OCI-LY7 (cell line): ENCODE results near the gene GSPT2. TPM values are rescaled to one million over a fixed set of nuclear protein-coding genes. Genes with fewer than 3 reads are reported as not detected.

Experiments
- BruUV-seq: library from RNA; stranded (reverse); fragments of 400-500 nt; replicated peaks from 2 replicates; lab custom pipeline; 2021; lab: Mats Ljungman, UMichigan
- CTCF ChIA-PET: fragments of 300-600 bp; sonication (Branson Sonifier 250); formaldehyde crosslinking; loops from one replicate; lab custom pipeline; 2022; ENCODE audit warnings: antibody characterized with exemption; ENCODE audit not compliant: unreplicated experiment; lab: Charles Lee
- POLR2A ChIA-PET: fragments of 300-600 bp; sonication (Branson Sonifier 250); formaldehyde crosslinking; loops from one replicate; lab custom pipeline; 2022; ENCODE audit warnings: antibody characterized with exemption; lab: Charles Lee
- DNase-seq: peaks from one replicate; pipeline ENCODE4 v3.0.0-alpha.2; 2015; ENCODE audit warnings: low spot score
- H2AFZ ChIP-seq: fragments of 200-600 bp; sonication (generic), shearing (Covaris generic); 2 replicates; pipeline ENCODE4 v1.6.1; 2014; ENCODE audit warnings: mild to moderate bottlenecking, antibody characterized with exemption, low read length, moderate library complexity
- H3K27ac ChIP-seq: fragments of 200-600 bp; sonication (generic); 2 replicates; pipeline ENCODE4 v1.5.1; 2014; ENCODE audit warnings: mixed run types, low read depth, mild to moderate bottlenecking, moderate library complexity, low read length, inconsistent platforms; ENCODE audit not compliant: poor library complexity, severe bottlenecking
- H3K36me3 ChIP-seq: fragments of 200-600 bp; sonication (generic); 2 replicates; pipeline ENCODE4 v1.6.1; 2014; ENCODE audit warnings: mild to moderate bottlenecking, antibody characterized with exemption, low read length, moderate library complexity, mixed read lengths; ENCODE audit not compliant: insufficient read depth
- H3K4me1 ChIP-seq: fragments of 200-600 bp; sonication (generic); 2 replicates; pipeline ENCODE4 v1.5.1; 2014; ENCODE audit warnings: mild to moderate bottlenecking, low read length; ENCODE audit not compliant: insufficient read depth, poor library complexity, severe bottlenecking
- H3K4me2 ChIP-seq: fragments of 200-600 bp; sonication (generic); 2 replicates; pipeline ENCODE4 v1.6.1; 2014; ENCODE audit warnings: mild to moderate bottlenecking, low read length
- H3K4me3 ChIP-seq: fragments of 200-600 bp; sonication (generic); 2 replicates; pipeline ENCODE4 v1.5.1; 2014; ENCODE audit warnings: mild to moderate bottlenecking, low read depth, low read length; ENCODE audit not compliant: poor library complexity, severe bottlenecking
- H3K79me2 ChIP-seq: fragments of 200-600 bp; sonication (generic); 2 replicates; pipeline ENCODE4 v1.6.1; 2016; ENCODE audit warnings: low read depth, mild to moderate bottlenecking, low read length, moderate library complexity, mixed read lengths; ENCODE audit not compliant: insufficient read depth
- H3K9me2 ChIP-seq: fragments of 200-600 bp; sonication (generic); 2 replicates; pipeline ENCODE4 v1.6.1; 2016; ENCODE audit warnings: mild to moderate bottlenecking, low read length, mixed read lengths; ENCODE audit not compliant: insufficient read depth
- H3K9me3 ChIP-seq: fragments of 200-600 bp; sonication (generic); 2 replicates; pipeline ENCODE4 v1.6.1; 2014; ENCODE audit warnings: mild to moderate bottlenecking, mixed run types, low read length, mixed read lengths
- H4K20me1 ChIP-seq: fragments of 200-600 bp; sonication (generic); 2 replicates; pipeline ENCODE4 v1.6.1; 2014; ENCODE audit warnings: mild to moderate bottlenecking, antibody characterized with exemption, low read length, moderate library complexity, mixed read lengths; ENCODE audit not compliant: insufficient read depth
- EZH2phosphoT487 ChIP-seq: fragments of 200-600 bp; sonication (generic); IDR thresholded peaks from 2 replicates; pipeline ENCODE4 v1.6.1; 2018; ENCODE audit warnings: low read depth, borderline replicate concordance, mild to moderate bottlenecking, mixed run types, antibody characterized with exemption, low read length, moderate library complexity, mixed read lengths
- intact Hi-C: fragments of 100-400 bp; cut with micrococcal nuclease; formaldehyde crosslinking; loops from one replicate; pipeline ENCODE4 v1.10.0; 2022; ENCODE audit not compliant: unreplicated experiment
- total RNA-seq, 2 experiments: library from RNA; depleted of rRNA in 1 of 2; stranded (reverse); fragments of >200 nt in 1 of 2; shearing (Covaris generic) in 1 of 2; gene quantifications; 2 replicates each; pipeline ENCODE4 v1.2.3, GENCODE V29; 2014 to 2022
- TF ChIP-seq, protein P1 (sequence below): fragments of 200-600 bp; sonication (generic); conservative IDR thresholded peaks from 2 replicates; pipeline ENCODE4 v1.5.1; 2014; ENCODE audit warnings: mild to moderate bottlenecking, antibody characterized with exemption, low read length, moderate library complexity, mixed read lengths

GSPT2 gene
- total RNA-seq, 2 experiments from 2014 or later: 6.8 to 10.1 TPM

DNA sequence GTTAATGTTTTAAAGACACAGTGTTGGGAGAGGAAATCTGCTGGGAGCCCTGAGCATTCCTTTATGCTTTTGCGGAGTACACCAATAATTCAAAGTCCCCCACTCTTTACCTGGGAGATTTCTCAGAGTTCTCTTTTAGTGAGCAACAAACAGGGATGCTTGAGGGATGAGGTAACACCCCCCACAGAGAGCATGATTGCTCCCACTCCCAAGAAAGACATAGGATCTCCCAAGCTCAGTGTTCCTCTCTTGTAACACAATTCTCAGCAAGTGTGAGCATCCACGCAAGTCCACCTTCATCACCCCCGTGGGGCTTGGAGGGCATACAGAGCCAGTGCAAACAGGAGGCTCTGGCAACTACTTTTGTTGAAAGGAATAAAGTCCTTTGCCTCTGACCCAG is 36.1 kb downstream of the GSPT2 start:
- no peaks in the 10 kb centered on the region for H3K36me3 ChIP-seq
- BruUV-seq: no TSS peak
- POLR2A ChIA-PET: no interaction called here
- H3K9me2 ChIP-seq: no peaks in the 10 kb centered on the region
- no peaks in the 10 kb centered on the region for H3K9me3 ChIP-seq
- no peak overlapping the region for H2AFZ ChIP-seq
- H3K27ac ChIP-seq: no peak overlapping the region
- intact Hi-C loops: no loop called here
- CTCF ChIA-PET: no interaction called here
- H3K4me1 ChIP-seq: no peaks in the 10 kb centered on the region
- TF ChIP-seq, protein P1, sequence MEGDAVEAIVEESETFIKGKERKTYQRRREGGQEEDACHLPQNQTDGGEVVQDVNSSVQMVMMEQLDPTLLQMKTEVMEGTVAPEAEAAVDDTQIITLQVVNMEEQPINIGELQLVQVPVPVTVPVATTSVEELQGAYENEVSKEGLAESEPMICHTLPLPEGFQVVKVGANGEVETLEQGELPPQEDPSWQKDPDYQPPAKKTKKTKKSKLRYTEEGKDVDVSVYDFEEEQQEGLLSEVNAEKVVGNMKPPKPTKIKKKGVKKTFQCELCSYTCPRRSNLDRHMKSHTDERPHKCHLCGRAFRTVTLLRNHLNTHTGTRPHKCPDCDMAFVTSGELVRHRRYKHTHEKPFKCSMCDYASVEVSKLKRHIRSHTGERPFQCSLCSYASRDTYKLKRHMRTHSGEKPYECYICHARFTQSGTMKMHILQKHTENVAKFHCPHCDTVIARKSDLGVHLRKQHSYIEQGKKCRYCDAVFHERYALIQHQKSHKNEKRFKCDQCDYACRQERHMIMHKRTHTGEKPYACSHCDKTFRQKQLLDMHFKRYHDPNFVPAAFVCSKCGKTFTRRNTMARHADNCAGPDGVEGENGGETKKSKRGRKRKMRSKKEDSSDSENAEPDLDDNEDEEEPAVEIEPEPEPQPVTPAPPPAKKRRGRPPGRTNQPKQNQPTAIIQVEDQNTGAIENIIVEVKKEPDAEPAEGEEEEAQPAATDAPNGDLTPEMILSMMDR: no peak
- TF ChIP-seq EZH2phosphoT487: no peak
- H3K4me2 ChIP-seq: no peak overlapping the region
- no peak for DNase-seq
- no peak overlapping the region for H3K4me3 ChIP-seq
- no peaks in the 10 kb centered on the region for H4K20me1 ChIP-seq
- H3K79me2 ChIP-seq: no peaks in the 10 kb centered on the region

DNA sequence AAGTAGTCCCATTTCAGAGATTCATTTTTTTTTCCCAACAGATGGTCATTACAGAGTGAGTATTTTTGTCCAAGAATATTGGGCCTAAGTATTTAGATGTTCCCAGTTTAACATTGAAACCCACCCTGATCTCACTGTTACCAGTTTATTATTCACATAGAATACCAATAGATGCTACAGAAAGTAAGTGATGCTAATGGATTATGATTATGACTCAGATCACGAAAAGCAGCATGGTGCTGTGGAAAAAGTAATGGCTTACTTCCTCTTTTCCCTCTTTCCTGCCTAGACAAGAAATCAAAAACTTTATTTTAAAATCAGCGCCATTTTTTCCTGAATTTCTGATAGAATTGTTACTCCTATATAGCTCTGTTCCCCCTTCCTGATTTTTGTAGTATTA is 51.9 kb downstream of the GSPT2 start:
- no peak overlapping the region for H3K27ac ChIP-seq
- no peaks in the 10 kb centered on the region for H3K9me2 ChIP-seq
- no peak overlapping the region for H3K4me2 ChIP-seq
- H3K9me3 ChIP-seq: no peaks in the 10 kb centered on the region
- POLR2A ChIA-PET: interaction anchor here (0.9 kb wide), 1 partner anchor 11 kb away, joined by 3 read pairs; no protein-coding TSS in a partner anchor
- H3K36me3 ChIP-seq: no peaks in the 10 kb centered on the region
- BruUV-seq: no TSS peak
- H2AFZ ChIP-seq: no peak overlapping the region
- CTCF ChIA-PET: no interaction called here
- no peak for TF ChIP-seq EZH2phosphoT487
- TF ChIP-seq, protein P1: no peak
- peaks cover 25% of the 10 kb centered on the region for H3K4me1 ChIP-seq
- H3K4me3 ChIP-seq: no peak overlapping the region
- intact Hi-C loops: no loop called here
- no peaks in the 10 kb centered on the region for H3K79me2 ChIP-seq
- DNase-seq: no peak
- no peaks in the 10 kb centered on the region for H4K20me1 ChIP-seq

Other genes starting within 250 kb of the GSPT2 start
- 21.5 and 24.5 TPM in 2 replicates for gene NUDT11, start 246.8 kb upstream of the GSPT2 start, total RNA-seq (2014; rRNA removed; shearing (Covaris generic))
- 18.1 and 21.7 TPM in 2 replicates for gene NUDT11, start 246.8 kb upstream of the GSPT2 start, total RNA-seq (2022)
- gene CENPVL3, start 124.5 kb upstream of the GSPT2 start, total RNA-seq (2014; rRNA removed; shearing (Covaris generic)): not detected in 2 replicates
- gene CENPVL3, start 124.5 kb upstream of the GSPT2 start, total RNA-seq (2022): not detected in 2 replicates
- gene CENPVL2, start 60.6 kb upstream of the GSPT2 start, total RNA-seq (2014; rRNA removed; shearing (Covaris generic)): not detected in 2 replicates
- not detected in 2 replicates for gene CENPVL2, start 60.6 kb upstream of the GSPT2 start, total RNA-seq (2022)
- gene CENPVL1, start 32.9 kb upstream of the GSPT2 start, total RNA-seq (2014; rRNA removed; shearing (Covaris generic)): not detected in 2 replicates
- not detected in 2 replicates for gene CENPVL1, start 32.9 kb upstream of the GSPT2 start, total RNA-seq (2022)
- 36.8 and 38.0 TPM in 2 replicates for gene MAGED1, start 150.2 kb downstream of the GSPT2 start, total RNA-seq (2014; rRNA removed; shearing (Covaris generic))
- 58.7 and 60.0 TPM in 2 replicates for gene MAGED1, start 150.2 kb downstream of the GSPT2 start, total RNA-seq (2022)